HG02623 (cell line): Measurements from ENCODE around the gene HTR3B.
"Not testable (repeated sequence)": the region's sequence is repeated elsewhere in the genome, so short reads cannot be mapped to it uniquely, and the experiment has no call there.

Experiments
- ATAC-seq: cut with Tn5 transposase; IDR thresholded peaks from one replicate; pipeline ENCODE4 v1.9.1; 2021; ENCODE audit warnings: moderate library complexity; ENCODE audit not compliant: unreplicated experiment

The HTR3B gene

GRCh38 chr11:113884361-113884836 lies 20.2 kb upstream of the HTR3B start:
- no peak for ATAC-seq

- ATAC-seq: no peak
These were observed 18.7 kb upstream of the HTR3B start for GRCh38 chr11:113885897-113886296.

- ATAC-seq: no peak
These were observed 15.7 kb upstream of the HTR3B start for GRCh38 chr11:113888848-113889247.

- ATAC-seq: peak; percentile 63
These were observed 10.1 kb upstream of the HTR3B start for GRCh38 chr11:113894421-113894996.

- no peak for ATAC-seq
These were observed 9.0 kb upstream of the HTR3B start for GRCh38 chr11:113895367-113896155.

- ATAC-seq: no peak
These were observed 8.3 kb upstream of the HTR3B start for GRCh38 chr11:113896156-113896879.

- no peak for ATAC-seq
These were observed 3.5 kb upstream of the HTR3B start for GRCh38 chr11:113901141-113901540.

- ATAC-seq: no peak
These were observed 1.4 kb downstream of the HTR3B start for GRCh38 chr11:113906038-113906437.

GRCh38 chr11:113906516-113906915 lies 1.9 kb downstream of the HTR3B start:
- ATAC-seq: no peak

- ATAC-seq: no peak
These were observed 2.6 kb downstream of the HTR3B start for GRCh38 chr11:113907152-113907551.

- ATAC-seq: no peak
These were observed 3.1 kb downstream of the HTR3B start for GRCh38 chr11:113907681-113908080.

- ATAC-seq: no peak
These were observed 3.5 kb downstream of the HTR3B start for GRCh38 chr11:113908098-113908497.

GRCh38 chr11:113911491-113911890 lies 6.9 kb downstream of the HTR3B start:
- ATAC-seq: not testable (repeated sequence)

GRCh38 chr11:113923572-113923971 lies 19.0 kb downstream of the HTR3B start:
- ATAC-seq: no peak

- ATAC-seq: no peak
These were observed 21.9 kb downstream of the HTR3B start for GRCh38 chr11:113926273-113927197.

GRCh38 chr11:113928311-113928710 lies 23.7 kb downstream of the HTR3B start:
- no peak for ATAC-seq

- ATAC-seq: no peak
These were observed 28.2 kb downstream of the HTR3B start for GRCh38 chr11:113932788-113933187.

- ATAC-seq: not testable (repeated sequence)
These were observed 29.6 kb downstream of the HTR3B start for GRCh38 chr11:113934193-113934592.

GRCh38 chr11:113934761-113935160 lies 30.2 kb downstream of the HTR3B start:
- ATAC-seq: no peak

GRCh38 chr11:113935858-113936257 lies 31.3 kb downstream of the HTR3B start:
- no peak for ATAC-seq

GRCh38 chr11:113937918-113938317 lies 33.3 kb downstream of the HTR3B start:
- ATAC-seq: no peak
